NCI-H82 treated with DMSO at 0.1 percent for 48 hours (cell line): ENCODE results near the gene KIF6.

Experiments used
- DNase-seq: peaks from one replicate; lab custom pipeline; 2025; ENCODE audit not compliant: unreplicated experiment; lab: John Stamatoyannopoulos, UW

Gene KIF6

GRCh38 chr6:39560915-39561314, 164.3 kb downstream of the KIF6 start:
- DNase-seq, result no peak

- DNase-seq, result no peak
These were observed 166.5 kb downstream of the KIF6 start for GRCh38 chr6:39558591-39559190.

- DNase-seq, result no peak
These were observed 167.1 kb downstream of the KIF6 start for GRCh38 chr6:39558079-39558478.

GRCh38 chr6:39555136-39555535, 170.1 kb downstream of the KIF6 start:
- no peak for DNase-seq

- DNase-seq, result no peak
These were observed 171.1 kb downstream of the KIF6 start for GRCh38 chr6:39553860-39554802.

GRCh38 chr6:39553029-39553428, 172.2 kb downstream of the KIF6 start:
- DNase-seq, result no peak

- DNase-seq, result no peak
These were observed 175.0 kb downstream of the KIF6 start for GRCh38 chr6:39550191-39550590.

- DNase-seq, result no peak
These were observed 178.5 kb downstream of the KIF6 start for GRCh38 chr6:39546731-39547130.

GRCh38 chr6:39543950-39544349, 181.3 kb downstream of the KIF6 start:
- DNase-seq, result no peak

- no peak for DNase-seq
These were observed 182.1 kb downstream of the KIF6 start for GRCh38 chr6:39543095-39543494.

- DNase-seq, result no peak
These were observed 184.8 kb downstream of the KIF6 start for GRCh38 chr6:39540454-39540853.

- DNase-seq, result no peak
These were observed 194.9 kb downstream of the KIF6 start for GRCh38 chr6:39530201-39530759.

GRCh38 chr6:39527792-39528564, 197.2 kb downstream of the KIF6 start:
- no peak for DNase-seq

GRCh38 chr6:39524007-39524406, 201.2 kb downstream of the KIF6 start:
- no peak for DNase-seq

- no peak for DNase-seq
These were observed 203.2 kb downstream of the KIF6 start for GRCh38 chr6:39521958-39522357.

GRCh38 chr6:39520916-39521315, 204.3 kb downstream of the KIF6 start:
- no peak for DNase-seq

GRCh38 chr6:39520411-39520810, 204.8 kb downstream of the KIF6 start:
- DNase-seq, result no peak

- DNase-seq, result no peak
These were observed 207.0 kb downstream of the KIF6 start for GRCh38 chr6:39518221-39518620.

- no peak for DNase-seq
These were observed 207.5 kb downstream of the KIF6 start for GRCh38 chr6:39517756-39518155.

- no peak for DNase-seq
These were observed 208.7 kb downstream of the KIF6 start for GRCh38 chr6:39516471-39516870.

- no peak for DNase-seq
These were observed 209.7 kb downstream of the KIF6 start for GRCh38 chr6:39515471-39515870.
